NCI-H1436 (cell line): ENCODE results near the gene NR1H2.

Experiments
- DNase-seq: peaks from one replicate; lab custom pipeline; 2025; lab: John Stamatoyannopoulos, UW

Gene NR1H2

DNA sequence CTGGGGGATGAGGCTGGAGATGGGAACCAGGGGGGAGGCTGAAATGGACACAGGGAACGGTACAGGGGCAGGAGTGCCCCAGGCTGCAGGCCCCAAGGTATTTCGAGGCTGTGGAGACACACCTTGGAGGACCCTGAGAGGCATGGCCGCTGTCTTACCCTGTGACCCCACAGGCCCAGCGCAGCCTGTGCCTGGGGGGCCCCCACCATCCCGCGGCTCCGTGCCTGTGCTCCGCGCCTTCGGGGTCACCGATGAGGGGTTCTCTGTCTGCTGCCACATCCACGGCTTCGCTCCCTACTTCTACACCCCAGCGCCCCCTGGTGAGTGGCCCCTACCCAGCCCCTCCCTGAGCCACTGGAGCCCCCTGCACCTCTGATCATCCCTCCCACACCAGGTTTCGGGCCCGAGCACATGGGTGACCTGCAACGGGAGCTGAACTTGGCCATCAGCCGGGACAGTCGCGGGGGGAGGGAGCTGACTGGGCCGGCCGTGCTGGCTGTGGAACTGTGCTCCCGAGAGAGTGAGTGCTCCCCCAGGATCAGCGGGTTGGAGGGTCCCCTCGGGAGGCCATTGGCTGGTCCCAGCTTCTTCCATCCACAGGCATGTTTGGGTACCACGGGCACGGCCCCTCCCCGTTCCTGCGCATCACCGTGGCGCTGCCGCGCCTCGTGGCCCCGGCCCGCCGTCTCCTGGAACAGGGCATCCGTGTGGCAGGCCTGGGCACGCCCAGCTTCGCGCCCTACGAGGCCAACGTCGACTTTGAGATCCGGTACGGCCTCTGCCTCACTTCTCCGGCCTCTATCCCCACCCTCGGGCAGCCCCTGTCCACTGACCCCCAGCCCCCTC lies 25.6 kb downstream of the NR1H2 start:
- DNase-seq, result no peak

GRCh38 chr19:50402544-50403301 lies 26.5 kb downstream of the NR1H2 start:
- DNase-seq, result no peak

GRCh38 chr19:50406156-50406820 lies 30.0 kb downstream of the NR1H2 start:
- no peak for DNase-seq

DNA sequence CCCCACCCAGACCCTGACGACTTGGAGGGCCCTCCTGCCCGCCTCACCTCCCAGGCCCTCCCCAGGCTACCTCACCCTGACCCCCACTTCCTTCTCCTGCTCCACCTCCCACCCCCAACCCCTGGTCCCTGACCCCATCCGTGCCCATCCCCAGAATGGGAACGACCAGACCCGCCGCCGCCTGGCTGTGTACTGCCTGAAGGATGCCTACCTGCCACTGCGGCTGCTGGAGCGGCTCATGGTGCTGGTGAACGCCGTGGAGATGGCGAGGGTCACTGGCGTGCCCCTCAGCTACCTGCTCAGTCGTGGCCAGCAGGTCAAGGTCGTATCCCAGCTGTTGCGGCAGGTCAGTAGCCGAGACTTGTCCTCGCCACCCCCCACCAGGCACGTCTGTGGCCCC lies 30.6 kb downstream of the NR1H2 start:
- no peak for DNase-seq

DNA sequence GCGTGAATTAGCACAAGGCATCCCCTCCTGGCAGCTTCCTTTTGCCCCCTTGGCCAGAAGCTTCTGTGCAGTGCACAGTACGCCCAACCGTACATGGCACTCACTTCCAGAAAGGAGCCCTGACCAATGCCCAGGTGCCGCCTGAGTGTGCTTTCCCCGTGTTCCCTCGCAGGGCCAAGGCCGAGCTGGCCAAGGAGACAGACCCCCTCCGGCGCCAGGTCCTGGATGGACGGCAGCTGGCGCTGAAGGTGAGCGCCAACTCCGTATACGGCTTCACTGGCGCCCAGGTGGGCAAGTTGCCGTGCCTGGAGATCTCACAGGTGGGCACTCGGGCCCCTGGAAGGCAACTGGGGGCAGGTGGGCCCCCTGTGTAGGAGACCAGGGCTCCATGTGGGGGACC lies 33.1 kb downstream of the NR1H2 start:
- DNase-seq, result no peak

- no peak for DNase-seq
Observed at GRCh38 chr19:50410109-50410508, 33.9 kb downstream of the NR1H2 start.

DNA sequence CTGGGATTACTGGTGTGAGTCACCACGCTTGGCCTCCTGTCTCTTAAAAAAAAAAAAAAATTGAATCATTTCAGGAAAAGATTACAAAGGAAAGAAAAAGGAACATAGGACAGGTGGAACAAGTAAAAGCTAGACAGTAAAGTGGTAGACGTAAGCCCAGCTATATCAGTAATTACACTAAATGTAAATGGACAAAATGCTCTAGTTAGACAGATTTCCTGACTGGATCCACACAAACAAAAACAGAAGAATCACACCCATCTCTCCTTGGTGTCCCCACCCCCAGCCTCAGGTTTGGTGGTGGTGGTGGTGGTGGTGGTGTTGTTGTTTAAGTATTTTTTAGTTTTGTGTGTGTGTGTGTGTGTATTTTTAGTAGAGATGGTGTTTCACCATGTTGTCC lies 36.2 kb downstream of the NR1H2 start:
- no peak for DNase-seq

DNA sequence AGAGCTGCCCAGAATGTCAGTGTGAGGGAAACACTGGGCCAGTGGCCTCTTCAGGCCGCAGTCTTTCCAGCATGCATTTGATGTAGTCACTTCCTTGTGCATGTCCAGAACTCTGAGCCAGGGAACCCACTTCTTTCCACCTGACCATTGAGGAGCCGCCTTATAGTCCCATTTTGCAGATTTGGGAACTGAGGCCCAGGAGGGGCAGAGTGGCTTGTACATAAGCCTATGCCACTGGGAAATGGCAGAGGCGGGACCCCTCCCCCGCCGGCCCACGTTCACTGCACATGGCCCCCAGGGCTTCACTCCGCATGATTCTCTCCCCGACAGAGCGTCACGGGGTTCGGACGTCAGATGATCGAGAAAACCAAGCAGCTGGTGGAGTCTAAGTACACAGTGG lies 36.8 kb downstream of the NR1H2 start:
- no peak for DNase-seq

- DNase-seq, result no peak
Observed at GRCh38 chr19:50413531-50413930, 37.3 kb downstream of the NR1H2 start.

- DNase-seq, result no peak
Observed at GRCh38 chr19:50414864-50415660, 38.8 kb downstream of the NR1H2 start.

DNA sequence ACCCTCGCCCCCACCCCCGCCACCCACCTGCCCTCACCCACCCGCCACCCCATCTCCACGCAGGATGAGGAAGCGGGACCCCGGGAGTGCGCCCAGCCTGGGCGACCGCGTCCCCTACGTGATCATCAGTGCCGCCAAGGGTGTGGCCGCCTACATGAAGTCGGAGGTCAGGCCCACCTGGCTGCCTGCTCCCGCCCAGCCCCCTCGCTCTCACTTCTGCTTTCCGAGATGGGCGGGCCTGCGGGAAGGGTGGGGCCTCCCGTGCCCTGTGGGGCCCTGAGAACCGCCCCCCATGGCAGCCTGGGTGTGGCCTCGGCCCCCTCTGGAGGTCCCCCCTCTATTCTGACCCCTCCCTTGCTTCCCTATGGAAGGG lies 39.4 kb downstream of the NR1H2 start:
- DNase-seq, result no peak

GRCh38 chr19:50416034-50416977 lies 40.0 kb downstream of the NR1H2 start:
- no peak for DNase-seq

DNA sequence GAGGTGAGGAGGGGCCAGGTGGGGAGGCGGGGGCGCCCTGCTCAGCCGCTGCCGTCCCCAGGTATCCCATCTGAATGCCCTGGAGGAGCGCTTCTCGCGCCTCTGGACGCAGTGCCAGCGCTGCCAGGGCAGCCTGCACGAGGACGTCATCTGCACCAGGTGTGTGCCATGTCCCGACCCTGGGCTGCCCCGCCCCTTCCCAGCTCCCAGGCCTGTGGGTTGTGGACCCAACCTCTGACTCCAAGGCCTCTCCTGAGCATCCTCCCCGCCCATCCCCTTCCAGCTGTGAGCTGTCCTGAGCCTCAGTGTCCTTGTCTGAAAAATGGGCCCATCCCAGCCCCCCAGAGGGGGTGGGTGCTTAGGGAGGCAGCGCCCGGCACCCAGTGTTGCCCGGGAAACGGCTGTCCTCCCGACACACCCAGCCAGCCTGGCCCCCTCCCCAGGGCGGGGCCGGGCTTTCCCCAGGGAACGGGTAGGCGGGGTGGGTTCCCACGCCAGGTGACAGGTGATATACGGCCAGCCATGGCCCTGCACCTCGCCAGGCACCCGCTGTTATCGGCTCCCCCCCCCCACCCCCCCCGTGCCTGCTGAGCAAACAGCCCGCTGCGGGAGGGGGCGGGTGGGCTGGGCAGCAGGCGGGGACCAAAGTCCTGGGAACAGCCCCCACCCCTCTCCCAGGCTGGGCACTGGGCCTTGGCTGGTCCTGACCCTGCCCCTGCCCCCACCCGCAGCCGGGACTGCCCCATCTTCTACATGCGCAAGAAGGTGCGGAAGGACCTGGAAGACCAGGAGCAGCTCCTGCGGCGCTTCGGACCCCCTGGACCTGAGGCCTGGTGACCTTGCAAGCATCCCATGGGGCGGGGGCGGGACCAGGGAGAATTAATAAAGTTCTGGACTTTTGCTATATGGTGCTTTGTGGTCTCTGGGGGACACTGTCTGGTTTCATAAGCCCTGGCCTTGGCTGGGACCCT lies 41.1 kb downstream of the NR1H2 start:
- DNase-seq, result no peak

- DNase-seq, result no peak
Observed at GRCh38 chr19:50418176-50419021, 42.1 kb downstream of the NR1H2 start, which contains the start of gene SPIB. Gene SPIB (plus strand): TSS chr19:50418938. CDS start chr19:50418963, 25 bp downstream.

DNA sequence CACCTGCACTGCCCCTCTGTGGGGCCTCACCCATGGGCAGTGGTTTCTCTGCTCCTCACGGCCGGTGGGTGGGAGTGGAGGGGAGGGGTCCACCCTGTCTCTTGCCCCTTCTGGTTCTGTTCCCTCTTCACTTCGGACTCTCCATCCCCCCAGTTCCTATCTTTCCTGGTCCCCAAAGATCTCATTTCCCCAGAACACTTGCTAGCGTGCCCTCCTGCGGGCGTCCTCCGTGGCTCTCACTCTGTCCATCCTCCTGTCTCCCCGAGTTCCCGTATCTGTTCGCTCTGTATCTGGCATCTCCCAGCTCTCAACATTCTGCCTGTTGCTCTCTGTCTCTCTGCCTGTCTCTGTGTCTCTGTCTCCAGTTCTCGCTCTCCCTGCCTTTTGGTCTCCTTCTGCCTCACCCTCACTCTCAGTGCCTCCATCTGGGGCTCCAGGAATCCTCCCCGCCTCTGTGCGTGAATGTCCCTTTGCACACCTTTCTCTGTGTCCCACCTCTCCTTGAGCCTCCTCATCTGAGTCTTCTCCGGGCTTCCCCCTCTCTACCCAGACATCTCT lies 42.8 kb downstream of the NR1H2 start:
- no peak for DNase-seq

GRCh38 chr19:50419580-50420035 lies 43.4 kb downstream of the NR1H2 start:
- no peak for DNase-seq

DNA sequence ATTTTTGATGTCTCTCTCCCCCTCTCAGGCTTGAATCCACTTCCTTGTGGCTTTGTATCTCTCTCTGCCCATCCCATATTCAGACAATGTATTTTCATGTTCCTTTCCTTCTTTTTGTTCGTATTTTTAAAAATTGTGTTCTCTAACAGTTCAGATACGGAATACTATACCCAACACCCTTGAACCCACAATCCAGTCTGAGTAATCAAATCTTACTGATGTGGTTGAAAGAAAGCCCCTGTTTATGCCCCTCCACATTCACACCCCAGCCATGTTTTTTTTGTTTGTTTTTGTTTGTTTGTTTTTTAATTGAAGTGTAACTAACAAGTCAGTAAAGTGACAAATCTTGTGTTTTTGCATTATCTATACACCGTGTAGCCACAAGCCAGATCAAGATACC lies 43.9 kb downstream of the NR1H2 start:
- DNase-seq, result no peak

GRCh38 chr19:50420808-50421207 lies 44.6 kb downstream of the NR1H2 start:
- no peak for DNase-seq
